ENCODE data around the gene DOHH.

Gene DOHH

DNA sequence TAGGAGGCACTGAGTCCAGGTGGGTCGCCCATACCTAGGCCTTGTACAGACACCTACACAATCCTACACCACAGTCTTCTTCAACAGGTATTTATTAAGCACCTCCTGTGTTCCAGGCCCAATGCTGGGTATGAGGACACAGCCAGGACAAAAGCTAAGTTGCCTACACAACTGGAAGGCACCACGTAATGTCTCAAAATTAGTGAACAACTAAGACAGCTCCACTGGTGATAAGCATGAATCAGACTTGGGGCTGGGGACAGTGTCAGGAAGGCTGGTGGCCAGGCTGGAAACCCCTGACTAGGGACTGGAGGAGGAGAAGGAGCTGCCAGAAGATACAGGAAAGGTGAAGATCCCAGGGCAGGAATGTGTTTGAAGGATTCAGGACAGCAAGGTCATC, 22.5 kb downstream of the DOHH start:
- TF ChIP-seq ZFX (IDR thresholded peaks at IDR 0.05): no peak
- TF ChIP-seq, protein P1, sequence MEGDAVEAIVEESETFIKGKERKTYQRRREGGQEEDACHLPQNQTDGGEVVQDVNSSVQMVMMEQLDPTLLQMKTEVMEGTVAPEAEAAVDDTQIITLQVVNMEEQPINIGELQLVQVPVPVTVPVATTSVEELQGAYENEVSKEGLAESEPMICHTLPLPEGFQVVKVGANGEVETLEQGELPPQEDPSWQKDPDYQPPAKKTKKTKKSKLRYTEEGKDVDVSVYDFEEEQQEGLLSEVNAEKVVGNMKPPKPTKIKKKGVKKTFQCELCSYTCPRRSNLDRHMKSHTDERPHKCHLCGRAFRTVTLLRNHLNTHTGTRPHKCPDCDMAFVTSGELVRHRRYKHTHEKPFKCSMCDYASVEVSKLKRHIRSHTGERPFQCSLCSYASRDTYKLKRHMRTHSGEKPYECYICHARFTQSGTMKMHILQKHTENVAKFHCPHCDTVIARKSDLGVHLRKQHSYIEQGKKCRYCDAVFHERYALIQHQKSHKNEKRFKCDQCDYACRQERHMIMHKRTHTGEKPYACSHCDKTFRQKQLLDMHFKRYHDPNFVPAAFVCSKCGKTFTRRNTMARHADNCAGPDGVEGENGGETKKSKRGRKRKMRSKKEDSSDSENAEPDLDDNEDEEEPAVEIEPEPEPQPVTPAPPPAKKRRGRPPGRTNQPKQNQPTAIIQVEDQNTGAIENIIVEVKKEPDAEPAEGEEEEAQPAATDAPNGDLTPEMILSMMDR (conservative IDR thresholded peaks at IDR 0.05): no peak
- H3K27ac ChIP-seq: no peak overlapping the region

DNA sequence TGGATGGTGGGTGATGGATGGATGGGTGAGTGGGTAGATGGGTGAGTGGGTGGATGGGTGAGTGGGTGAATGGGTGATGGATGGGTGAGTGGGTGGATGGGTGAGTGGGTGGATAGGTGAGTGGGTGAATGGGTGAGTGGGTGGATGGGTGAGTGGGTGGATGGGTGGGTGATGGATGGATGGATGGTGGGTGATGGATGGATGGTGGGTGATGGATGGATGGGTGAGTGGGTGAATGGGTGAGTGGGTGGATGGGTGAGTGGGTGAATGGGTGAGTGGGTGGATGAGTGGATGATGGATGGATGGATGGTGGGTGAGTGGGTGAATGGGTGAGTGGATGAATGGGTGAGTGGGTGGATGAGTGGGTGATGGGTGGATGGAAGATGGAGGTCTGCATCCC, 23.0 kb downstream of the DOHH start:
- no peak for TF ChIP-seq ZFX (IDR thresholded peaks at IDR 0.05)
- TF ChIP-seq, protein P1 (conservative IDR thresholded peaks at IDR 0.05): no peak
- H3K27ac ChIP-seq: no peak overlapping the region

DNA sequence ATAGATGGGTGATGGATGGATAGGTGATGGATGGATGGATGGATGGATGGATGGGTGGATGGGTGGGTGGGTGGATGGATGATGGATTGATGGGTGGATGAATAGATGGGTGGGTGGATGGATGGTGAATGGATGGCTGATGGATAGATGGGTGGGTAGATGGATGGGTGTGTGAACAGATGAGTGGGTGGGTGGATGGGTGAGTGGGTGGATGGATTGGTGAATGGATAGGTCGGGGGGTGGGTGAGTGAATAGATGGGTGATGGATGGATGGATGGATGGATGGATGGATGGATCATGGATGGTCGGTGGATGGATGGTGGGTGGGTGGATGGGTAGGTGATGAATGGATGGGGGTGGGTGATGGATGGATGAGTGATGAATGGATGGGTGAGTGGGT, 23.6 kb downstream of the DOHH start:
- no peak for TF ChIP-seq ZFX (IDR thresholded peaks at IDR 0.05)
- TF ChIP-seq, protein P1 (conservative IDR thresholded peaks at IDR 0.05): no peak
- H3K27ac ChIP-seq: no peak overlapping the region

DNA sequence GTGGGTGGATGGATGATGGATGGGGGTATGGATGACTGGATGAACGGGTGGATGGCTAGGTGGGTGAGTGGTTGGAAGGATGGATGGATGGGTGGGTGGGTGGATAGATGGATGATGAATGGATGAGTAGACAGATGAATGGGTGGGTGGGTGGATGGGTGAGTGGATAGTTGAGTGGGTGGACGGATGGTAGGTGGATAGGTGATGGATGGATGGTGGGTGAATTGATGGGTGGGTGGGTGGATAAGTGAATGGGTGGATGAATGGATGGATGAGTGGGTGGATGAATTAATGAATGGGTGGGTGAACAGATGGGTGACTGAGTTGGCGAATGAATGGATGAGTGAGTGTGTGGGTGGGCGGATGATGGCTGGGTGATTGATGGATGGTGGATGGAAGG, 25.0 kb downstream of the DOHH start:
- TF ChIP-seq, protein P1 (conservative IDR thresholded peaks at IDR 0.05): no peak
- TF ChIP-seq ZFX (IDR thresholded peaks at IDR 0.05): no peak
- no peak overlapping the region for H3K27ac ChIP-seq

DNA sequence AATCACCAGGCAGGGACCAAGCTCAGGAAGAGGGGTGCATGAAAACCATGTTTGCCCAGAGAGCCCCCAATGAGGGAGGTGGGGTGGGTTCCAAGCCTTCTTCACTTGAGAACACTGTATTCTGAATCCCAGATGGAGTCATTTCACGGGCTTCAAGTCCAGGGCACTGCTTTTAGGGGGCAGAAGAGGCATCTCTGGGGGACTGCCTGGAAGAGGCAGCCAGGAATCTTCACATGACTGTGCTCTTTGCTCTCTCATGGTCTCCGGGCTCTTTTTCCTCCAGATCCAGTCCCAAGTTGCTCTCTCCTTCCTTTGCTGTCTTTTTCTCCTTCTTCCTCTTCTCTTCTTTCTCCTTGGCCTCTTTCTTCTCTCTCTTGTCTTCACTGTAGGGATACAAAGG, 25.9 kb downstream of the DOHH start:
- TF ChIP-seq, protein P1 (conservative IDR thresholded peaks at IDR 0.05): no peak
- no peak for TF ChIP-seq ZFX (IDR thresholded peaks at IDR 0.05)
- H3K27ac ChIP-seq: no peak overlapping the region

DNA sequence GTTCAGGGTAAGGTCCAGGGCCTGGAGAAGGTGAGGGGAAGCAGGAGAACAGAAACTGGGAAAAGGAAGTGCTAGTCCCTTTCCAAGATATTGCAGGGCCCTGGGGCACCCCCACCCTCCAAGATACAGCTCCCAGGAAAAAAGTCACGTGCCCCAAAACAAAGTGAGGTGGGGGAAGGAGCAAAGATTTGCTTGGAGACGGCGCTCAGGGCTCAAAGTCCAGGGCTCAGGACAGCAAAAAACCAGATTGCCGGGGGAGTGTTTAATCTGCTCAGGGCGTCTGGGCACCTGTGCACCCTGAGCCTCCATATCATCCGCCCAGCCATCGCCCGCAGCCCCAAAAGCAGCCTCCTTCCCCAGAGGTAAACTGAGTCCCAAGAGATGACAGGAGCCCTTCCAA, 26.5 kb downstream of the DOHH start:
- no peak overlapping the region for H3K27ac ChIP-seq
- TF ChIP-seq, protein P1 (conservative IDR thresholded peaks at IDR 0.05): no peak
- no peak for TF ChIP-seq ZFX (IDR thresholded peaks at IDR 0.05)

DNA sequence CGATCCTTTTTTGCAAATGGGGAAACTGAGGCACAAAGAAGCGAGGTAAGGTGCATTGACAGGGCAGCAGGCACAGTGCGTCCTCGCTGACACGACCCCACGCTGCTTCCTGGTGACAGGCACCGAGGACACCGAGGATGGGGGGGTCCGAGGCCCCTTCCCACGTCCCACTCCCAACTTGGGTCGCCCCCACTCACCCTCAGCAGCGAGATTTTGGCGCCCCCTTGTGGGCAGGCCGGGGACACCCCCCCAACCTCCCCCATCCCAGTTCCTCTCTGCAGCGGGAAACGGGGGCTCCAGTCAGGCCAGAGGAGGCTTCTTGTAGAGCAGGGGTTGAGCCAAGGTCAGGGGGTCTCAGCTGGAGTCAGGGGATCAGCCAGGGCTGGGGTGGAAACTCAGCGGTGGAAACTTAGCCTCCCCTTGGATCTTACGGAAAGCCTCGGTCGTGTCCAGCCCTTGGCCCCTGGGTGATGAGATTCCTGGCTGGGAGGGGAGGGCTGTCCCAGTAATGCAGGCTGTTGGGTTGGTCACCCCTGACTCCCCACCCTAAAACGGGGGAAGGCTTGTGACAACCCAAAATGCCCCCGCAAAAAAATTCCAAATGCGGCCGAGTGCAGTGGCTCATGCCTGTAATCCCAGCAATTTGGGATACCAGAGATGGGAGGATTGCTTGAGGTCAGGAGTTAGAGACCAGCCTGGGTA, 28.4 kb downstream of the DOHH start:
- TF ChIP-seq, protein P1 (conservative IDR thresholded peaks at IDR 0.05): peak; percentile 90
- TF ChIP-seq ZFX (IDR thresholded peaks at IDR 0.05): no peak
- H3K27ac ChIP-seq: no peak overlapping the region

Measured in C4-2B (cell line).